HG03066 (cell line): ENCODE results near the gene MESD.

Experiments
- ATAC-seq: cut with Tn5 transposase; IDR thresholded peaks from one replicate; pipeline ENCODE4 v1.9.1; 2021; ENCODE audit warnings: low read depth; ENCODE audit not compliant: unreplicated experiment

MESD gene

DNA sequence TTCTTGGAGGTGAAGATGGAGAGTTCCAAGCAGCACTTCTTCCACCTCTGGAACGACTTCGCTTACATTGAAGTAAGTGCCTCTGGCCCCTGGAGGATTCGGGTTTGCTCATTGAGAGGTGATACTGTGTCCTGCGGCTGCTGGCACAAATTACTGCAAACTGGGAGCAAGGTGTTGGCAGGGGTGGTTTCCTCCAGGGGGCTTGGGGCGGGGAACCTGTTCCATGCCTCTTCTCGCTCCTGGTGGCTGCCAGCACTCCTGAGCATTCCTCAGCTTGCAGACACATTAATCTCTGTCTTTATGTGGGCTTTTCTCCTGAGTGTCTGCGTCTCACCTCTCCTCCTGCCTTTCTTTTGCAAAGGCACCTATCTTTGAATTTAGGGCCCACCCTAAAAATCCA, 47.4 kb downstream of the MESD start:
- ATAC-seq: no peak

DNA sequence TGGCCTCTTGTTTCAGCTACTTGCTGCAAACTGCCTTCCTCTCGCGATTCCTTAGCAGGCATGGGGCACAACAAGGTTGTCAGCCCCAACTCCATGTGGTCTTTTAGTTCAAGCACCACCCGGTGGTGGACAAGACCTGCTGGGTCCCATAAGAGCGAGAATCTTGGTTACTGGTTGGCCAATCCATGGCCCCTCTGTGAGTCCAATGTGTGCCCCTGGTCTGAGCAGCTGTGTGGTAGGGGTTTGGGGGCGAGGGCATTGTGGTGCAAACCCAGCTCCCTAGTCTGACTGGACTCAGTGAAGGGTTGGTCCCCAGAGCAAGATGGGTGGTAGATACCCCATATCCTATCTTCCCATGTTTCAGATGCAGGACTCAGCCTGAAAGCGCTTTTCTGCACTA, 48.8 kb downstream of the MESD start:
- ATAC-seq: no peak

DNA sequence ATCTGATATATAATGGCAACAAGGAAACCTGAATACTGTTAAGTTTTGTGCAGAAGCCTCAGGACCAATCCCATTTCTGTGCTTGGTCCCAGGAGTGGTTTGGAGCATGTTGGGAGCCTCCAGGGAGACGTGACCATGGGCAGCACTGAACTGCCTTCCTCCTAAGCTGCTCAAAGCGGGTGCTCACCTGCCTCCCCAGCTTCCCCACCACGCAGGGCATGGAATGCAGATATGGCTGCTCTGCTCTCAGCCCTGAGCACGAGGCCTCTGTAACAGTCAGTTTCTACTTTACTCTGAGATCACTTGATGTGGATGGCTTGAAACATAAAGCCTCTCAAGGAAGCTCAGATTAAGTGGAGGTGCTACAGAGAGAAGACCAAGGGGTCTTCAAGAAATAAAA, 49.3 kb downstream of the MESD start:
- no peak for ATAC-seq

DNA sequence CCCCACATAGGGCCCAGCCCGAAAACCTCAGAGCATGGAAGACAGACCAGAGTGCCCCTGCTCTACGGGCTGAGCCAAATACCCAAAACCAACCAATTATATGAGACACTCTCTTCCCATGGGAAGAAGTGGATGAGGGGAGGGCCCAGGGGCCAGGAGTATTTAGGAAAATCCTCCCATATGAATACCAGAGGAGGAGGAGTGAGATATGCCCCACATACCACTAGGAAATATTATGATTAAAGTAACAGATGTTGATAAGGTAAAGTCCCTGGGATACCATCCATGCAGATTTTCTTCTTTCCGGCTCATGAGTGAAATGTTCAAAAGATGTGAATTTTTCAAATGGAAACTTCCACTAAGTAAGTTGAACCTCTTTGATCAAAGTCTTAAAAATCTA, 50.4 kb downstream of the MESD start:
- ATAC-seq: no peak

DNA sequence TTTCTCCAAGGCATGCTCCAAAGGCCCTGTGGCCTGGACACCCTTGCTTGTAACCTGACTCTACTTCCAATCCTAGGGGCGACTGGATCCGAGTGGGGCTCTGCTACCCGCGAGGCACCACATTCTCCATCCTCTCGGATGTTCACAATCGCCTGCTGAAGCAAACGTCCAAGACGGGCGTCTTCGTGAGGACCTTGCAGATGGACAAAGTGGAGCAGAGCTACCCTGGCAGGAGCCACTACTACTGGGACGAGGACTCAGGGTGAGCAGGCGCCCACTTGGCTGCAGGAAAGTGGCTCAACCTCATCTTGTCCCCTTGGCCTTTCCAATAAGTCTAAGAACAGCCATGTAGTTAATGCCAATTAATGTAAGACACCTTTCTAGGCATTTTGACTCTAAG, 51.9 kb downstream of the MESD start:
- no peak for ATAC-seq

DNA sequence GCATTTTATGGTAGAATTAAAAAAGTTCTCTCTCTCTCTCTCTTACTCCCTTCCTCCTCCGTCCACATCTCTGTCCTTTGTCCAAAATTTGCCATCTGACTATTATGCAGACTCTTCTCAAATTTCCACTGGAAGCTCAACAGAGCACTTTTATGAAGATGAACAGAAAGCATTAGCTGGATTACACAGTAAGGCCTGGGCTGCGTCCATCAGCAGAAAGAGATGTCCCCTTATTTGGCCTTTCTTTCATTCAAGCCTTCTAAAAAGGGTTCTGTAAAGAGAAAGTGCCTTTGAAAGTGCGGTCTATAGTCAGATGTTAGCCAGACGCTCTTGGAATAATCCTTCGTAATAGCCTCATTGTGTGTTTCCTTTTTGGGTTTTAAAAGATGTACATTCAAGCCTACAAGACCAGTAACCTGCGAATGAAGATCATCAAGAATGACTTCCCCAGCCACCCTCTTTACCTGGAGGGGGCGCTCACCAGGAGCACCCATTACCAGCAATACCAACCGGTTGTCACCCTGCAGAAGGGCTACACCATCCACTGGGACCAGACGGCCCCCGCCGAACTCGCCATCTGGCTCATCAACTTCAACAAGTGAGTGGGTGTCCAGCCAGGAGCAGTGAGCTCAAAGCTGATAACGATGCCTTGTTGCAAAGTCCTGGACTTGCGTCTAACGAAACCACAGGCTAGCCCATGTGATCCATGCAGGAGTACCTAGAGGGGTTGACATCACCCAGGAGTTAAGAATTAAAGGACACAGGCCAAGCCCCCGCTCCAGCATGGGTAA, 53.1 kb downstream of the MESD start:
- ATAC-seq: no peak

DNA sequence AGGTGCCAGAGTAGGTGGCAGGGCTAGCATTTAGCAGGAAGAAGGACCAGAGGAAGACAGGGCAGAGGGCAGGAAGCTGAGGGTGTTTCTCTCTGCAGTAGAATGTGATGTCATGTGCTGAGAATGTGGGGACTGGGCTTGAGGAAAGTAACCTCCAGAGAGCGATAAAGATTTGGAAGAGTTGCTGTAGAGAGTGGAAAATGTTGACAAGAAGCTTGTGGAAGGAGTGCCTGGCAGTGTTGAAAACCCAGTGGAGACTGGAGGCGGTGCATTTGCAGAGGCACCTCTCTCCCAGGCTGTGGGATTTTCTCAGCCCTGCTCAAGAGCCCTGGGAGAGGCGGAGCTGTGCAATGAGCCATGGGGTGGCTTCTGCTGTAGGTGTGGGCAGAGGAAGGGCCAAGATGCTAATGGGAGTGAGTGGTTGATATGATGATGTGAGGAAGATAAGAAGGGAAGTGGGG, 54.8 kb downstream of the MESD start:
- ATAC-seq: no peak

DNA sequence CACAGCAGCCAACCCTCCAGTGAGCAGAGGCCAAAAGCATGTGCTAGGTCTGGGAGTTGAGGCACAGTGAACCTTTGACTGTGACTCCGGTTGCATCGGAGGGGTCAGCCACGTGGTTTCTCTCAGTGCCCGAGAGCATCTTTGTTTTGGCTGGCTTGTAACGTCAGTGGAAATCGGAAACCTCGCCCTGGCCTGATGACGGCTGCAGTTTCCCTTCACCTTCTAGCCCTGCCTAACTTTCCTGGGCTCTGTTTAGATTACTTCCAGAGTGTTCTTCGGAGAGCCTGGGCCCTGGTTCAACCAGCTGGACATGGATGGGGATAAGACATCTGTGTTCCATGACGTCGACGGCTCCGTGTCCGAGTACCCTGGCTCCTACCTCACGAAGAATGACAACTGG, 56.6 kb downstream of the MESD start:
- no peak for ATAC-seq

DNA sequence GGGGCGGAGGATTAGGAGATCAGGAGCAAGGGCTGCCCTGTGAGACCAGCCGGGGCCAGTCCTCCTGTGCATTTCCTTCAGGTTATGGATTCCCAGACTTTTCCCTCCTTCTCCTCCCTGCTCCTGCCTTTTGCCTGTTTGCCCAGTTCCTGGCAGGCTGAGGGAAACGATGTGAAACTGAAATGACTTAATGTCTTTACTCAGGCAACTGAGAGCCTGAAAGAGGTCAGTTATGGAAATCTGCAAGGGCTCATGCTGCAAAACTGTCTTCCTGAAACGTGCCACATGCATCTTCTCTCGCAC, 57.2 kb downstream of the MESD start:
- no peak for ATAC-seq

DNA sequence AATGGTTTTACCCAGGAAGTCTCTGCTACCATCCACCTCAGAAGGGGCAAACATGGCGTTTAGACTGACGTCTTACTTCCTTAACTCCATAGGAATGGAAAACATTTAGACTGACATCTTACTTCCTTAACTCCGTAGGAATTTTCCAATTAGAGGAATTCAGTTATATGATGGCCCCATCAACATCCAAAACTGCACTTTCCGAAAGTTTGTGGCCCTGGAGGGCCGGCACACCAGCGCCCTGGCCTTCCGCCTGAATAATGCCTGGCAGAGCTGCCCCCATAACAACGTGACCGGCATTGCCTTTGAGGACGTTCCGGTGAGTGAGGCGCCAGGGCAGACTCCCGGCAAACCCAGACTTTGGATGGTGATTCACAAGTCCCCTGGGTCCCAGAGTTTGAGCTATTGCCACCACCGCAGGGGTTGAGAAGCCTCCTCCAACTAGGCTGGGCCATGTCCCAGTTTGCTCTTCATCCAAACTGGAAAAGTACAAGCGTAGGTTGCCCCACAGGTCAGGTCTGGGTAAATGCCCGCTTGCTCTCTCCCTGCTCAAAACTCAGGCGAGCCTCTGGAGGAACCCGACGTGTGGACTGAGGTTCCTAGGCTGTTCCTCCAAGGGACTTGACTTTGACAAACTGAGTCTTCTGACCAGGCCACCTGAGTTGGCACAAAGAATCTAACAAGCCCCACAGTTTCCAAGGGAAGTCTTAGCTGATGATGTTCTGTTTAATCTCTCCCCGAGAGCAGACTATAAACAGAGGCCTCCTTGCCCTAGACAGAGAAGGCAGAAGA, 57.7 kb downstream of the MESD start:
- ATAC-seq: no peak

DNA sequence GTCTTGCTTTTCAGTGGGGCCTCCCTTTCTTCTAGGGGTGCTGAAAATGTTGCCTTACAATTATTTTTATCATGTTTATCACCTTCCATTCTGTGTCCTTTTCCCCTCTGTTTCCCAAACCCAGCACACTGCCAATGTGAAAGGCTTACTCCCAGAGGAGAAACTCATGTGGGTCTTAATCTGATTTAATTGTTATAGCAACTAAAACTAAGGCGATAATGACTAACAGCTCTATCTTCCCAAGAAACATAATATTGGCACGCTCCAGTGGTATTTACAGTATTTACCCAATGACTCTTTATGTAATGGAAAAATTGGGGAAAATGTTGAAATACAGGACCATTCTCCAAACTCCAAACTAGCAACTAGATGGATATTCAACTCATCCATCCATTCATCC, 58.4 kb downstream of the MESD start:
- ATAC-seq: no peak

DNA sequence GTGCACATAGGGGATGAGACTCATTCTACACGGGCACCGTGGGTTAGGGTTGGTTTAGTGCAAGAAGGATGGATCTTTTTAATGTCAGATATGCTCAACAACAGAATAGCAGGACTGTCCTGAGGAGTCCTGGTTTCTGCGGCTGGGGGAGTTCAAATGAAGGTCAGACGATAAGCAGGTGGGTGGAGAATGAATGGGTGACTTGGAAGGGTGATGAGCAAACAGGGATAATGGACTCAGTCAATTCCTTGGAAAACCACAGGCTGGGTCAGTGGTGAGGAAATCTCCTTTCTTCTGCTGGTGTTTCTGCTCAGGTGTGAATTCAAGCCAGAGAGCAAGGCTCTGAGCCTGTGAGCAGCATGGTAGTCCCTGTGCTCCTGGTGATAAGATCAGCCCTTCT, 59.9 kb downstream of the MESD start:
- no peak for ATAC-seq

DNA sequence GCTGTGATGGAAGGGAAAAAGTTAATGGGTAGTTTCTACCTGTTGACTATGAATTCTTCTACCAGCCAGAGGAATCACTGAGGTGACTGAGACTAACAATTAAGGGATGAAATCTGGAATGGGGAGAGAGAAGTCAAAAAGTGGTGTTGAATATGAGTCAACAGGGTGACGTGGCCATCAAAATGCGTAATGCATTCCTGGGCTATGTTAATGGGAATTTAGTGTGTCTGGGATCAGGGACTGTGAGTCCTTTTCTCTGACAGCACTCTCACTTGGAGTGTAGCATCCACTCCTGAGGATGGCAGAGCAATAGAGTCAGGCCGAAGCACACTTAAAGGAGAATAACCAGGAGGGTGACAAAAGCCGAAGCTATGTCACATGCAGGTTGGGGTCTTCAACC, 60.4 kb downstream of the MESD start:
- no peak for ATAC-seq

DNA sequence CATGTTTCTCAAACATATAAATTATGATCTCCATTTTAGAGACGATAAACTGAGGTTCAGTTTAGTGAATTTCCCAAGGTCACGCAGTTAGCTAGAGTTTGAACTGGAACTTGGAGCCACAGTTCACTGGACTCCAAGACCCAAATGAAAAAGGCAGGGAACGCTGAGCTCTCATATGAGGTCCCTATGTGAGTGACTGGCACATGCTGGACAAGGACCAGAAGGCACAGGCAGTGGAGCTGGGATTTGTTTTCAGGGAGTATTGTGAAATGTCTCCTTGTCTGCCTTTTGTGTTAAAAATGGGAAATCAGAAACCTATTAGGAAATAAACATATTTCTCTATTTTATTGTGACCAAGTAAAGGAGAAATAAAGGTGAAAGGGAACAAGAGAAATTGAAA, 63.5 kb downstream of the MESD start:
- no peak for ATAC-seq

DNA sequence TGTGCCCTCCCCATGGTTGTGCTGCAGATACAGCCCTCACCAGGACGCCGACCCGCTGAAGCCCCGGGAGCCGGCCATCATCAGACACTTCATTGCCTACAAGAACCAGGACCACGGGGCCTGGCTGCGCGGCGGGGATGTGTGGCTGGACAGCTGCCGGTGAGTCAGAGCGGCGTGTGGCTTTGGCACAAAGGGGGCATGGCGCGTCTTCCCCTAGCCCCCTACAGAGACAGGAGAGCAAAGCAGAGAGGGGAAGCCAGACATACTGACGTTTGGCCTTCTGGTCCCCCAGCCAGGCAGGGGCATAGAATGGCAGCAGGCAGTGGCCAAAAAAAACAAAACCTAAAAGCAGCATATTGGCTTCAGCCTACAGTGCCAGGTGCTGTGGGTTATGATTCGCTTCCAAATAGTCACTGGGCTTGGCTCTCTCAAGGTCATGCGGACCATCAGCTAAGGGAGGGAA, 64.0 kb downstream of the MESD start:
- ATAC-seq: no peak

DNA sequence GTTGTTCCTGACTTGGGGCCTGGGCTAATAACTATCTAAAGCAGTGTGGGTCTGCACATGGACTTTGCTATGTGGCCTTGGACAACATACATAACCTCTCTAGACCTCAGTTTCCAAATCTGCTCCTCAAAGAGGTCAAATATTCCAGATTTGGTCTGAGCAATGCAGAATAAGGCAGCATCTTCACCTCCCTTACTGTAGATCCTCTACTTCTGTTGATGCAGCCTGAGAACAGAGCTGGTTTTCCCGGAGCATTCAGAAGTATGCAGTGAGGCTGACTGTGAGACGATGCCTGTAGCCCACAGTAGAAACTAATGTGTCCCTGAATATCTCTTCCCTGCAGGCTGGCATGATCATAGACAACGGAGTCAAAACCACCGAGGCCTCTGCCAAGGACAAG, 65.3 kb downstream of the MESD start:
- ATAC-seq: no peak

DNA sequence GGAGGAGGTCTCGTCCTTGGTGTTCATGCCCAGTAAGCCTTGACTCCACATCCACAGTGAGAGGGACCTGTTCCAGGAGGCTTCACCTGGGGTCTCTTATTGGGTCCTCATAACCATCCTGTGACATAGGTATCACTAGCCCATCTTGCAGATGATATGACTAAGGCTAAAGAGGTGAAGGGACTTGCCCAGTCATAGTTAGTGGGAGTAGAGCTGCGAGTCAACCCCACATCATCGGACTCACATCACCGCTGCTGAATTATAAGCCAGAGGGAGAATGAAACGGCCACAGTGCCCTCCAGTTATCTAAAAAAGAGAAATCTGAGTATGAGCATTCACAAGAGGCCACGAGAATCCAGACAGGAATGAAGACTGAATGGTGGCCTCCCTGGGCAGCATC, 66.0 kb downstream of the MESD start:
- ATAC-seq: no peak

DNA sequence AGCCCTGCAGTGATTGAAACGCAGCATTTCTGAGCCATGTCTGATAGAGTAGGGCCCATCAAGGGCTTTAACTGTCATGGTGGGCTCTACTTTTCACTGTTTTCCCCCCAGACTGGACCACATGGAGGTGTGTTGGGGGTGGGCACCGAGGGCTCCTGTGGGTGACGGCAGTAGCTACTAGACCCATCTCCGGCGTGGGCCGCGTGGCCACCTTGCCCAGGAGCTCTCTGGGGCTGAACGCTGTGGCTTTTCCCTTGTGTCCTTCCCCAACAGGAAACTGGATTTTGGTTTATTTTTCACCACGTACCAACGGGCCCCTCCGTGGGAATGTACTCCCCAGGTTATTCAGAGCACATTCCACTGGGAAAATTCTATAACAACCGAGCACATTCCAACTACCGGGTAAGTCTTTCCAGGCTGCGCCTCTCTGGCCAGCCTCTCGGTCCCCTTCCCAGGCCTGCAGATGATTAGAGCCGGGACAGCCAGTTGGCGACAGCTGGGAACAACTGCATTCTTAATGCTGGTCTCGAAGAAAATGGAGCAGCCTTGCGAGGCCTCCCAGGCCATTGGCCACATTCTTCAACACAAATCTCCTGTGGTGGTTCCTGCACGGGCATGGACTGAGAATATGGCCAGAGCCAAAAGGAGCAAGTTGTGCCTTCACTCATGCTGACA, 67.7 kb downstream of the MESD start:
- no peak for ATAC-seq

DNA sequence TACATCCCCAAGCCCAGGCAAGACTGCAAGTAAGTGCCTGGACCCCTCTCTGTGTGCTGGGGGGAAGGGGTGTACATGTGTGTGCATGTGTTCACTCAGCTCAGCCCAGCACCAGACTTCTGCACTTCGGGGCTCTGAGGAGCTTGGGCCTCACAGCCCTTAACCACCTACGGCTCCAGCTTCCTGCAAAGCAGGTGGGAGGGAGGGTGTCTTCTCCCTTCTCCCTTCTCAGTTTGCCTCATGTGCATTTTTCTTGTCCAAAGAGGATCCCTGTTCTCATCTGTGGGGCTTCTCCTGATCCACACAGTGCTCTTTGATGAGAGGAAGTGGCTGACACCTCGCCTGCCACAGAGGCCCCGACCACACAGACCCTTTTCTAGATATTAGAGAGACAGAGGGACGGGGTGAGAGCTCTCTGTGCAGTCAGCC, 69.3 kb downstream of the MESD start:
- ATAC-seq: no peak

DNA sequence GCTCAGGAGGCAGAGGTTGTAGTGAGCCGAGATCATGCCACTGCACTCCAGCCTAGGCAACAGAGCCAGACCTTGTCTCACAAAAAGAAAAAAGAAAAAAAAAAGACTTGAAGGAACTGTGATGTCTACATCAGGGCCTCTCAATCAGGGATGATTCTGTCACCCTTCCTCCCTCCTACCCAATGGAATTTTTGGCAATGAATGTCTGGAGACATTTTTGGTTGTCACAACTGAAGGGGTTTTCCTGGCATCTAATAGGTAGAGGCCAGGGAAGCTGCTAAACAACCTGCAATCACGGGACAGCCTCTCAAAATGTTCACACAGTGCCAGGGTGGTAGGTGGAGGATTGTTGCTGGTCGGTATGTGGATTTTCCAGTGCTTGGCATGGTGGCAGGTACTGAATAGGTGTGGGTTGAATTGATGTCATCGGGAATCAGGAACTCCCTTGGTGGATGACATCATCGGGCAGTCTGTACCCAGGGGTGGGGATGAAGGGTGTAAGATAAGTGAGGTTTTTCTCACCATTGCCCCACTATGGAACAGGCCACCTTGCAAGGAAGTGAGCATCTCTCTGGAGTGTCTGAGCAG, 71.3 kb downstream of the MESD start:
- ATAC-seq: no peak

DNA sequence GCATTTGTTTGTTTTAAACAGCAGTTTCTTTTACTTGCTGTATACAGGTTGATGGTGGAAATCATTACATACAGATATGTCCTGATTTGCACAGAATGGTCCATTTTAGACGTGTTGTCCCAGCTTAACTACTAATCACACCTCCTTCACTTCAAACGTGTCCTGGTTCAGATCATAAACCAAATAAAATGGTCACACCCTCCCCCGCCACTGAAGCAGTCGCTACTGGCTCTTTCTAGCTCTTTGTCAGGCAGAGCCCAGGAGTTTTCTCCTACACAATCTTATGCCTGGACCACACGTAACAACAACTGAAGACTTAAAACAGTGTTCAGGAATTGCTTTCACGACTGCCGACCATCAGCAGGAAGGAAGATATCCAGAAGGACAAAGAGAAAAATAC, 73.6 kb downstream of the MESD start:
- ATAC-seq: no peak
